ENCODE results near the gene GGCT. TPM values are rescaled to one million over a fixed set of nuclear protein-coding genes. Genes with fewer than 3 reads are reported as not detected.
A peak's percentile ranks its signal among the peaks of the same experiment; 100 is the strongest.
"Not testable (repeated sequence)": the region's sequence is repeated elsewhere in the genome, so short reads cannot be mapped to it uniquely, and the experiment has no call there.

GGCT gene, protein sequence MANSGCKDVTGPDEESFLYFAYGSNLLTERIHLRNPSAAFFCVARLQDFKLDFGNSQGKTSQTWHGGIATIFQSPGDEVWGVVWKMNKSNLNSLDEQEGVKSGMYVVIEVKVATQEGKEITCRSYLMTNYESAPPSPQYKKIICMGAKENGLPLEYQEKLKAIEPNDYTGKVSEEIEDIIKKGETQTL
- 10 to 100 TPM; 48.8 to 76.8 TPM for total RNA-seq

DNA sequence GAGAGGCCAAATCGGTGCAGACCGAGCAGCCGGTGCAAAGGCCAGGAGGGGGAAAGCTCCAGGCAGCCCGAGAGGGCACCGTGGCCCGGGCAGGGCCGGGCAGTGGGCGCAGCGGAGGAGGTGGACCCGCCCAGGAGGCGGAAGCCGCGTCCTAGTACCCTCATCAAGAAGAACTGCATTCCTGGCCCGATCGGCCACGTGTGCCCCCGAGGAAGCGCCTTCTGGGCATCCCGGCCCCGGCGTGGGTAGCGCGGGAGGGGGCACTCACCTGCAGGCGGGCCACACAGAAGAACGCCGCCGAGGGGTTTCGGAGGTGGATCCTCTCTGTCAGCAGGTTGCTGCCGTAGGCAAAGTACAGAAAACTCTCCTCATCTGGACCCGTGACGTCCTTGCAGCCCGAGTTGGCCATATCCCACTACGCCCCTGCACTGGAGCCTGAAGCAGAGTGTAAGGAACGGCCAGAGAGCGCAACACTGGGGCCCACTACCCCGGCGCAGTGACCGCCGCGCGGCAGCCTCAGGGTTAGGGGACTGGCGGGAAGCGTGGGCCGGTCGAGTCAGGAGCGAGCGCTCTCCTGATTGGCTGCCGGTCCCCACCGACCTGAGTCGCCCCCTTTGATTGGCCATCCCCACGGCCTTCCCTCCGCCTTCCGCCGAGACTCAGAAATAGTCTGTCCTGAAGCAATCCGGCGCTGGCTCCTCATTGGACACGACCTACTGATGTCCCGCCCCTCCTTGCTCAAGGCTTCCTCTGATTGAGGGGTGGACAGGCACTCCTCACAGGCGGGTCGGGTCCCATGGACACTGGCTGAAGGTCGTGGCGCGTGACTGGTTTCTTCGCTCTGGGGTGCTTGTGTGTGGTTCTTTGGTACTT lies at the start of gene GGCT:
GGCT (minus strand) TSS at position 529 of the 873 bp plus-strand sequence; CDS start at position 409, 120 bp downstream.
- CTCF ChIA-PET, result interaction anchor here (0.5 to 1.2 kb wide), 2 partner anchors 60 to 64 kb away, joined by 3 to 4 read pairs; no protein-coding TSS in a partner anchor
- DNase-seq (peak; percentile 98), ATAC-seq (peak; percentile 99)
- Mint-ChIP-seq H3K4me3 (peak within 1 kb of the TSS; percentile 84), H3K9me3 (ENCODE audit: low read depth) (peaks cover 3% of the 10 kb centered on the region), H3K4me1 (peaks cover 44% of the 10 kb centered on the region), H3K27me3 (no peaks in the 10 kb centered on the region), H3K36me3 (ENCODE audit: low read depth) (peaks cover 23% of the 10 kb centered on the region), H3K27ac (peak within 1 kb of the TSS; percentile 90)
- POLR2A ChIA-PET, result no interaction called here
- intact Hi-C loops (cut with DNase I, micrococcal nuclease), result loop anchor here (1.0 to 10.0 kb wide), 8 partner anchors 26 to 478 kb away; partner anchors contain the start of genes FKBP14 (in 2 of the 2), GARS1 (in 2 of the 2), NOD1 (in 2 of the 2) and ZNRF2 (in 2 of the 2)

DNA sequence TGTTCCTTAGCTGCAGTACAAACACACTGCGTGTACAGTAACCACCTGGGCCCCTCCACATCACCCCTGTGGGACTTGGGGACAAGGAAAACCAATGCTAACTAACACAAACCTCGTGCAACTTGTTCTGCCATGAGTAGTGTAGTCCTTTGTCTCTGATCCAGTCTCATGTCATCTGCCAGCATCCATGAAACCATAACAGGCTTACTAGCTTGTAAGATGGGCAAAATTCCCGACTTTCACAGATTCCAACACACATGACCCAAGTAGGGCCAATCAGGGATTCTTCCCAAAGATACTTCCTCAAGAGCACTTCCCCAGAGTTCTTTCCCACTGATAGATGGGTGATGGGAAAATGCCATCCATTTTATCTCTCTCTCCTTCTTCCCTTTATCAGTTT lies 48.9 kb upstream of the GGCT start:
- Mint-ChIP-seq H3K4me3 (no peak overlapping the region), H3K27ac (no peak overlapping the region), H3K4me1 (peaks cover 7% of the 10 kb centered on the region), H3K9me3 (ENCODE audit: low read depth) (no peaks in the 10 kb centered on the region), H3K36me3 (ENCODE audit: low read depth) (peaks cover 3% of the 10 kb centered on the region), H3K27me3 (no peaks in the 10 kb centered on the region)
- intact Hi-C loops (cut with DNase I, micrococcal nuclease), result no loop called here
- ATAC-seq (no peak), DNase-seq (no peak)
- ChIA-PET POLR2A (no interaction called here), CTCF (no interaction called here)

DNA sequence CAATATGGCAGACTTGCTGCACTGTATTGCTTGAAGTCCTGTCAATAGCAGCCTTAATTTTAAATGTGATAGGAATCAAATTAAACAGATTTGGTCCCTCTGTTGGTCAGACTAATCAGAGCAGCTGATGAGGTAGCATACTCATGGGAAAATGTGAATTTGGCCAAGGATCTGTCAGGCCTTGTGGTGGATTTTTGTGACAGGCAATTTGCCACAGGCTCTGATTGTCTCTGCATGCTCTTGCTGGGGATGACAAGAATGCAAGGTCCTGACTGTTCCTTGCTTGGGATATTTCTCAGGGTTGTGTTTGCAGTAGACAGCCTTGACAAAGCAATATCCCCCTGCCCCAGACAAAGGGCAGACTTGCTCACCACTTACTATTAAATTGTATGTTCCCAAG lies 48.5 kb upstream of the GGCT start:
- Mint-ChIP-seq H3K27me3 (no peaks in the 10 kb centered on the region), H3K4me1 (peaks cover 7% of the 10 kb centered on the region), H3K4me3 (no peak overlapping the region), H3K36me3 (ENCODE audit: low read depth) (peaks cover 3% of the 10 kb centered on the region), H3K9me3 (ENCODE audit: low read depth) (no peaks in the 10 kb centered on the region), H3K27ac (no peak overlapping the region)
- DNase-seq, result no peak
- intact Hi-C loops (cut with DNase I, micrococcal nuclease), result no loop called here
- ATAC-seq, result no peak
- ChIA-PET POLR2A (no interaction called here), CTCF (no interaction called here)

DNA sequence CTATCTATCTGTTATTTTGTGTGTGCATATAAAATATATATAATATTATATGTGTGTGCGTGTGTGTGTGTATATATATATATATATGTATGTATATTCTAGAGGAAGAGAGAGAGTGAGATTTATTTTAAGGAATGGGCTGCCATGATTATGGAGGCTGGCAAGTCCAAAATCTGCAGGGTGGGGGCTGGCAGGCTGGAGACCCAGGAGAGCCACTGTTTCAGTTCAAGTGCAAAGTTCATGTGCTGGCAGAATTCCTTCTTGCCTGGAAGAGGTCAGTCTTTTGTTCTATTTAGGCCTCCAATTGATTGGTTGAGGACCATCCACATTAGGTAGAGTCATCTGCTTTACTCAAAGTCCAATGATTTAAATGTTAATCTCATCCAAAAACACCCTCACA lies 47.7 kb upstream of the GGCT start:
- ATAC-seq, result no peak
- no peak overlapping the region for H3K27ac Mint-ChIP-seq
- intact Hi-C loops (cut with DNase I, micrococcal nuclease), result no loop called here
- H3K27me3 Mint-ChIP-seq, result no peaks in the 10 kb centered on the region
- CTCF ChIA-PET, result interaction anchor here (7.5 kb wide), 1 partner anchor 11 kb away, joined by 64 read pairs; no protein-coding TSS in a partner anchor
- POLR2A ChIA-PET, result no interaction called here
- H3K4me1 Mint-ChIP-seq, result peaks cover 7% of the 10 kb centered on the region
- H3K36me3 Mint-ChIP-seq (ENCODE audit: low read depth), result peaks cover 3% of the 10 kb centered on the region
- H3K9me3 Mint-ChIP-seq (ENCODE audit: low read depth), result no peaks in the 10 kb centered on the region
- DNase-seq, result no peak
- no peak overlapping the region for H3K4me3 Mint-ChIP-seq

DNA sequence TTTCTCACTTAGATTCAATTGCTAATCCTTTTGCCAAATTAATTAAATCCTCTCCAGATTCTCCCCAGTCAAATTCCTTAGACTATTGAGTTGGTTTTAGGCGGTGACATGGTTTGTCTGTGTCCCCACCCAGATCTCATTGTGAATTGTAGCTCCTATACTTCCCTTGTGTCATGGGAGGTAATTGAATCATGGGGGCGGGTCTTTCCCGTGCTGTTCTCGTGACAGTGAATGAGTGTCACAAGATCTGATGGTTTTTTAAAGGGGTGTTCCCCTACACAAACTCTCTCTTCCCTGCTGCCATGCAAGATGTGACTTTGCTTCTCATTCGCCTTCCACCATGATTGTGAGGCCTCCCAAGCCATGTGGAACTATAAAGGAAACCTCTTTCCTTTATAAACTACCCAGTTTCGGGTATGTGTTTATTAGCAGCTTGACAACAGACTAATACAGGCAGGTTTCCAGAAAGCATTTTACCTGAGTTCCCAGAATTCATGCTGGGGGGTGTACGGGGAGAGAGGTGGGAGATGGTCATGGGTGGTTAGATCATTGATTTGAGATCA lies 45.4 kb upstream of the GGCT start:
- ChIA-PET CTCF (interaction anchor here (0.6 to 7.5 kb wide), 14 partner anchors 13 to 1273 kb away, joined by 3 to 64 read pairs (median 4); no protein-coding TSS in a partner anchor), POLR2A (no interaction called here)
- no peak overlapping the region for H3K27ac Mint-ChIP-seq
- no peak overlapping the region for H3K4me3 Mint-ChIP-seq
- ATAC-seq (no peak), DNase-seq (no peak)
- peaks cover 3% of the 10 kb centered on the region for H3K36me3 Mint-ChIP-seq (ENCODE audit: low read depth)
- H3K4me1 Mint-ChIP-seq, result peaks cover 7% of the 10 kb centered on the region
- no peaks in the 10 kb centered on the region for H3K9me3 Mint-ChIP-seq (ENCODE audit: low read depth)
- intact Hi-C loops (cut with DNase I, micrococcal nuclease), result loop anchor here (1.0 kb wide), 1 partner anchor 190 kb away; no protein-coding TSS in a partner anchor
- H3K27me3 Mint-ChIP-seq, result no peaks in the 10 kb centered on the region

DNA sequence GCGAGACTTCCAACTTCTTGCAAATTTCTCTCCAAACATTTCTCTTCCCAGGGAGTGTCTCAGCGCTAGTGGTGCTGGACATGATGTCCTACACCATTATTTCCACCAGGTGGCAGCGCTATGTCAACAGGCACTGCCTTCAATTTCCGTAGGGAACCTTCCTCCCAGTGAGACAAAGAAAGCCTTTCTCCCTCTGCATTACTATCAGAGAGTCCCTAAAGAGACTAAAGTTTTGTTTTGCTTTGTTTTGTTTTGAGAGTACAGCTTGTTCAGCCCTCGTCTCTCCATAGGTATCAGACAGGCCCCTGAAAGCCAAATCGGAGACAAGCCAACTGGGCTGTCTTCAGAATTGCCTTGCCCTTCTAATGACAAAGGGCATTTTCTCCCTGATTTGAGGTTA lies 44.2 kb upstream of the GGCT start:
- H3K4me1 Mint-ChIP-seq, result peaks cover 12% of the 10 kb centered on the region
- POLR2A ChIA-PET, result interaction anchor here (0.6 kb wide), 1 partner anchor 402 kb away, joined by 6 read pairs; no protein-coding TSS in a partner anchor
- H3K4me3 Mint-ChIP-seq, result no peak overlapping the region
- H3K27me3 Mint-ChIP-seq, result no peaks in the 10 kb centered on the region
- H3K36me3 Mint-ChIP-seq (ENCODE audit: low read depth), result peaks cover 5% of the 10 kb centered on the region
- CTCF ChIA-PET, result interaction anchor here (0.7 to 7.5 kb wide), 18 partner anchors 12 to 1669 kb away, joined by 3 to 64 read pairs (median 4); no protein-coding TSS in a partner anchor
- H3K9me3 Mint-ChIP-seq (ENCODE audit: low read depth), result no peaks in the 10 kb centered on the region
- peak; percentile 62 for DNase-seq
- no peak overlapping the region for H3K27ac Mint-ChIP-seq
- peak; percentile 75 for ATAC-seq
- intact Hi-C loops (cut with DNase I, micrococcal nuclease), result loop anchor here (1.0 kb wide), 2 partner anchors 15 to 191 kb away; no protein-coding TSS in a partner anchor

DNA sequence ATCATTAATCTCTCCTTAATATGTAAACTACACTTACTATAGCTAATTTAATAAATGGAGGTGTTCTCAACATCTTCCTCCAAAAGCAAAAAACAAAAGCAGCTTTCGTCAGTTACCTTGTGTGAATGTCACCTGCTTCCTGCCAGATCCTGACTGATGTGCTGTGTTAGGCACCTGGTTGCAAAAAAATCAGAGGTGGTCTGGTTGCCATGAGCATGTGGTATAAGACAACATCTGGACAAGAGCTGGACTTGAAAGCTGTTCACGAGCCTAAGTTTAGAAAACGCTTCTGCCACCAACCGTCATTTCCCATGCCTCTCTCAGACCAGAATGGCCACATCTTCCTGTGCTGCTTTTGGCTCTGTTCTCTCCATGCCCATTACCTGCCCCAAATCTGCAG lies 42.0 kb upstream of the GGCT start:
- intact Hi-C loops (cut with DNase I, micrococcal nuclease), result no loop called here

DNA sequence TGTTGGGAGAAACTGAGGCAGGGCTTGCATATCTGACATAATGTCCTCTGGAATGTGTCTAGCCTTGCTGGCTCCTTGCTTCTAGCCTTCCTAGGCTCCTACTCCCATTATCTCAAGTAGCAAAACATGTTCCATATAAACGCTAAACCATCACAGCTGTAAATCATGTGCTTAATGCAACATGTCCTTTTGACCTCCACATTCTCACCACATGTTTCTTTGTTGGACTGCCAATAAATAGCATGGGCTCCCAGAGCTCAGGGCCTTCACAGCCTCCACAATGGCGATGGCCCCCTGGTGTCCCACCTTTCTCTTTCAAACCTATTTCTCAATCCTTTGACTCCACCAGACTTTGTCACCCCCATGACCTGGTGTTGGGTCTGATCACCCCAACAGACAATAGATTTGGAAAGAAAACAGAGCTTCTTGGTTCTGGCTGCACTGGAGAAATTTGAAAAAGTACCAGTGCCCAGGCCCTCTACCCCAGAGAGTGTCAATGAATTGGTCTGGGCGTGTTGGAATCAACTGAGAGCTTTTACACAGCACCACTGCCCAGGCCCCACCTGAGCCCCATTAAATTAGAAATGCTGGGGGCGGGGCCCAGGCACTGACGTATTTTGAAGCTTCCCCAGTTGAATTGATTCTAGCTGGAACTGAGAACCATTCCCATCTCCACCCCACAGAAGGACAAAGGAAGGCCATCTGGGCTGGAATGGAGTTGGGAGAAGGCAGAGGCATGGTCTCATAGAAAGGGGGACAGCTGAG lies 41.3 kb upstream of the GGCT start:
- ChIA-PET POLR2A (no interaction called here), CTCF (interaction anchor here (1.2 to 7.5 kb wide), 5 partner anchors 9 to 576 kb away, joined by 3 to 64 read pairs (median 4); no protein-coding TSS in a partner anchor)
- H3K4me1 Mint-ChIP-seq, result peaks cover 9% of the 10 kb centered on the region
- no peak overlapping the region for H3K27ac Mint-ChIP-seq
- no peak overlapping the region for H3K4me3 Mint-ChIP-seq
- ATAC-seq (no peak), DNase-seq (no peak)
- intact Hi-C loops (cut with DNase I, micrococcal nuclease), result no loop called here
- peaks cover 5% of the 10 kb centered on the region for H3K36me3 Mint-ChIP-seq (ENCODE audit: low read depth)
- no peaks in the 10 kb centered on the region for H3K27me3 Mint-ChIP-seq
- no peaks in the 10 kb centered on the region for H3K9me3 Mint-ChIP-seq (ENCODE audit: low read depth)

More for the DNA sequence above, 42.0 kb upstream of the GGCT start:
- no peak for ATAC-seq
- no peak overlapping the region for H3K27ac Mint-ChIP-seq
- no peaks in the 10 kb centered on the region for H3K27me3 Mint-ChIP-seq
- no peak for DNase-seq
- ChIA-PET CTCF (interaction anchor here (1.3 to 7.5 kb wide), 4 partner anchors 8 to 576 kb away, joined by 3 to 64 read pairs (median 7); no protein-coding TSS in a partner anchor), POLR2A (no interaction called here)
- H3K4me3 Mint-ChIP-seq, result no peak overlapping the region
- peaks cover 12% of the 10 kb centered on the region for H3K4me1 Mint-ChIP-seq
- H3K9me3 Mint-ChIP-seq (ENCODE audit: low read depth), result no peaks in the 10 kb centered on the region
- H3K36me3 Mint-ChIP-seq (ENCODE audit: low read depth), result peaks cover 5% of the 10 kb centered on the region

DNA sequence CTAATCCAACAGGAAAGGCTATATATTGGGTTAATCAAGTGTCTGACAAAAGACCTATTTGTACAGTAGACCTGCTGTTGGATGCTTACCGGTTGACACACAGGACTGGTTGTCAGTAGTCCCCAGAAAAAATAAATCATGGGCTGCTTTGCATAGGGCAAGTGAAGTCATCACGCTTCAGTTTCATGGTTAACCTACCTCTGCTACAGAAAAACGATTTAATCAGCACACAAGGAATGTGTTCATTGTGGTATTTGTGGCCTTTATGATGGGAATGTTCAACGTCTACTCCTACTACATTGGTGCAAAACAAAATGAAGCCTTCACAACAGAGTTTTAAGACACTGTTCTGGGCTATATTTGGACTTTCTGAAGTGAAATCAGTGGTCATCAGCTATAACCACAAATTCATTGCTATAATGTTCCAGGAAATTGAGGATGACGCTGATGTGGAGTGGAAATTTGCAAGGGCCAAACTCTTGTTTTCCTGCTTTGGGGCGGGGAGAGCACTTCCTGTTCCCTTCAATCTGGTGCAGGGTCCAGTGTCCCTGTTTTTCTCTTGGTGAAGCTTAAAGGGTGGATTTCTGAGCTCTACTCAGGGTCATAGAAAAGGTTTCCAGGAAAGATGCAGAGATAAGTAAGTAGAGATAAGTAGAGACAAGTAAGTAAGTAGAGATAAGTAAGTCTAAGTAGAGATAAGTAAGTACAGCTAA lies 39.3 kb upstream of the GGCT start:
- Mint-ChIP-seq H3K4me3 (no peak overlapping the region), H3K36me3 (ENCODE audit: low read depth) (peaks cover 17% of the 10 kb centered on the region), H3K4me1 (peaks cover 5% of the 10 kb centered on the region), H3K27me3 (no peaks in the 10 kb centered on the region), H3K27ac (no peak overlapping the region), H3K9me3 (ENCODE audit: low read depth) (no peaks in the 10 kb centered on the region)
- intact Hi-C loops (cut with DNase I, micrococcal nuclease), result no loop called here
- peak; percentile 19 for ATAC-seq
- ChIA-PET CTCF (interaction anchor here (1.3 to 1.7 kb wide), 2 partner anchors 19 to 33 kb away, joined by 4 to 5 read pairs; no protein-coding TSS in a partner anchor), POLR2A (no interaction called here)
- DNase-seq, result no peak

DNA sequence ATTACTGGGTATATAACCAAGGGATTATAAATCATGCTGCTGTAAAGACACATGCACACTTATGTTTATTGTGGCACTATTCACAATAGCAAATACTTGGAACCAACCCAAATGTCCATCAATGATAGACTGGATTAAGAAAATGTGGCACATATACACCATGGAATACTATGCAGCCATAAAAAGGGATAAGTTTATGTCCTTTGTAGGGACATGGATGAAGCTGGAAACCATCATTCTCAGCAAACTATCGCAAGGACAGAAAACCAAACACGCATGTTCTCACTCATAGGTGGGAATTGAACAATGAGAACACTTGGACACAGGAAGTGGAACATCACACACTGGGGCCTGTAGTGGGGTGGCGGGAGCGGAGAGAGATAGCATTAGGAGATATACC lies 38.5 kb upstream of the GGCT start:
- H3K9me3 Mint-ChIP-seq (ENCODE audit: low read depth); intact Hi-C loops (cut with DNase I, micrococcal nuclease); DNase-seq; H3K4me3 Mint-ChIP-seq; H3K27ac Mint-ChIP-seq; POLR2A ChIA-PET; H3K27me3 Mint-ChIP-seq; H3K4me1 Mint-ChIP-seq; CTCF ChIA-PET; ATAC-seq: not testable (repeated sequence)
- H3K36me3 Mint-ChIP-seq (ENCODE audit: low read depth), result peaks cover 17% of the 10 kb centered on the region
